Measurements from ENCODE around the gene UBE2G1.

The UBE2G1 gene

DNA sequence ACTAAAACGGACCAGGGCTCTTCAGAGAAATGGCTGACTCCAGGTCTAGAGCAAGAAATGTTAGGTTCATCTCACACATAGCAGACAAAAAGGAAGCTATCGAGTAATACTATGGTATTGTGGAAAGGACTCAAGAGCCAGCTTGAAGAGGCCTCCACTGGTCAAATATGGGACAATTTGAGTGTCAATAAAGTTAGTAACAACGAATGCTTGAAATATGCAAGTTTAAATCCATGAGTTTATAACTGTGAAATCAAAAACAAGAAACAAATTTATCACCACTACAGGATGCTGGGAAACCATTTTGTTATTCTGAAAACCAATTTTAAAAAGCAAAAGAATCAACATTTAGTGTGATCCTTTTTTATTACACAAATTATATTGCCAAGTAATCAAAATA, 52.3 kb downstream of the UBE2G1 start:
- no peaks in the 10 kb centered on the region for H3K27me3 ChIP-seq (ENCODE audit: control insufficient read depth, insufficient read depth, low read length)
- no peaks in the 10 kb centered on the region for H3K9me3 ChIP-seq (ENCODE audit: control insufficient read depth, low read depth, low read length)
- peaks cover 12% of the 10 kb centered on the region for H3K4me1 ChIP-seq (ENCODE audit: control insufficient read depth, low read depth, low read length)
- no peak overlapping the region for H3K4me3 ChIP-seq (ENCODE audit: low read length)
- no peaks in the 10 kb centered on the region for H3K36me3 ChIP-seq (ENCODE audit: control insufficient read depth, low read depth, low read length)
- H3K27ac ChIP-seq (ENCODE audit: low read length), result no peak overlapping the region
- no peak overlapping the region for H3K9ac ChIP-seq (ENCODE audit: low read length)

DNA sequence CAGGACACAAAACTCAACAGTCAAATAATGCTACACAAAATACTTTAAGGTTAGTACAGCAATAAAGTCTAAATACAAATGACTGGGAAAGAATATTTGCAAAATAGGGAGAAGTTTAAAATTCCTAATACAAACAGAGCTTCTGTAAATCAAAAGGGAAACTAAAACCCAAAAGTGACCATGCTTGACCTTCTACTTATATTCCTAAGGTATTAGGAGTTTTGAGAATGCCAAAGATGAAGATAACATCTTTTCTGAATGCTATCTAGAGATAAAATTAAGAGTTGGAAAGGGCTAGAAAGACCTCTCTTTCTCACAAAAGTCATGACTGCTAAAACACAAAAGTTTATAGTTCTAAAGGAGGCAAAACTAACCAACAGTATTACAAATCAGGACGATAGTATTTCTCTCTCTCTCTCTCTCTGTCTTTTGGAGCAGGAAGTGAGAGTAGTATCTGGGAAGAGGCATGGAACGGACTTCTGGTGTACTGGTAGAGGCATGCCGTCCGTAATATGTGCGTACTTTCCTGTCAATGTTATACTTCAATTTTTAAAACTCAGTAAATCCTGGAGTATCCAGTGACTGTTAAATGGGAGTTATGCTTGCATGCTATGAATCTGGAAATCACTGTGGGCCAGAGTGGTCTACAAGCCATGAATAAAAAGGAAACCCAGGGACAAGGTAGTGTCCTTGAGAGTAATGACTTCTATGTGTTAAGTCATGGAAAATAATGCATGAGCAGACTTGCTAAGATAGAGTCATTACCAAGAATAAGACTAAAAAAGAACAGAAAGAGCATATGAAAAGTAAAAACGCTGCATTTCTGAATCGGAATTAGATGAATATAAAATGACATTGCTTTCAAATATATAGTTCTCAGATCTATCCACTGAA, 53.0 kb downstream of the UBE2G1 start:
- Histone ChIP-seq H3K9ac (ENCODE audit: low read length) (no peak overlapping the region), H3K9me3 (ENCODE audit: control insufficient read depth, low read depth, low read length) (no peaks in the 10 kb centered on the region), H3K27me3 (ENCODE audit: control insufficient read depth, insufficient read depth, low read length) (no peaks in the 10 kb centered on the region), H3K36me3 (ENCODE audit: control insufficient read depth, low read depth, low read length) (no peaks in the 10 kb centered on the region), H3K4me1 (ENCODE audit: control insufficient read depth, low read depth, low read length) (peaks cover 14% of the 10 kb centered on the region), H3K4me3 (ENCODE audit: low read length) (no peak overlapping the region), H3K27ac (ENCODE audit: low read length) (no peak overlapping the region)

DNA sequence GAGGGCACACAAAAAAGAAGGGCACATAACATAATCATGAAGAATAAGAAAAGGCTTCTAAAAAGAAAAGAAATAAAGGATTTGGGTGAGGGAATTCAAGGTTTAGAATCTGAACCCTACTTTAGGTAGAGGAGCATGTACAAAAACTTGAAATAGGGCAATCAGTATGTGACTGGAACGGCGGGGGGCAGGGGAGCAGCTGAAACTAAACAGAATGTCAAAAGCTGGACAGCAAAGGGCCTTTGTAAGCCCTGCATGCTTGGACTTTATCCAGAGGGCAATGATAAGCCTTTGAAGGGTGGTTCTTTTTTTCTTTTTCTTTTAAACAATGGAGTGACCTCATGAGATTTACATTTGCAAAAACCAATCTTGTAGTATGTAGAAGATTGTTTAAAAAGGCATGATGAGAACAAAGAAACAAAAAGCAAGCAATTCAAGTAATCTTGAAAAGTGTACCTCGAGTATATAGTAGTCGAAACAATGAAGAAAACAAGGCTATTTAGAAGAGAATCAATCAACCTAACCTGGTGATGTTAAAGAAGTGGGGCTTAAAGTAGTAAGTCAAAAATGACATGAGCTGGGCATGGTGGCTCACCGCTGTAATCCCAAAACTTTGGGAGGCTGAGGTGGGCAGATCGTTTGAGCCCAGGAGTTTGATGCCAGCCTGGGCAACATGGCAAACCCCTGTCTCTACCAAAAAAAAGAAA, 56.0 kb downstream of the UBE2G1 start:
- no peak overlapping the region for H3K27ac ChIP-seq (ENCODE audit: low read length)
- H3K4me1 ChIP-seq (ENCODE audit: control insufficient read depth, low read depth, low read length), result peaks cover 24% of the 10 kb centered on the region
- H3K9me3 ChIP-seq (ENCODE audit: control insufficient read depth, low read depth, low read length), result no peaks in the 10 kb centered on the region
- H3K9ac ChIP-seq (ENCODE audit: low read length), result no peak overlapping the region
- peaks cover 5% of the 10 kb centered on the region for H3K36me3 ChIP-seq (ENCODE audit: control insufficient read depth, low read depth, low read length)
- no peaks in the 10 kb centered on the region for H3K27me3 ChIP-seq (ENCODE audit: control insufficient read depth, insufficient read depth, low read length)
- no peak overlapping the region for H3K4me3 ChIP-seq (ENCODE audit: low read length)

DNA sequence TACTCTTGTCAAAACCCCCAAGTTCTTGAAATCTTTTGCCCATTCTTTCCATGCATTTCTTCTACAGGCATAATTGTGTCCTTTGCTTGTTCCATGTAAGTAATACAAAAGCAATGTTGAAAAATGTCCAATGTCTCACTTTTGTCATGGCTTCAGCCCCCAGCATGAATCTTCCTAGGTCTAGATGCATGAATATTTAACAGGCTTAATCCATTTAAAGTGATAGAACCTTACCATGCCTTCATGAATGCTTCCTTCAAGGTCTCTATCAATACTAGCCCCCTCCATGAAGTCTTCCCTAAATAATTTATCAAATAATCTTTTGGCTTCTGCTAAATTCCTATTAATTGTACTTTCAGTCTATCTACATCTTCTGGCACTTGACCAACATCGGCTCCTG, 56.6 kb downstream of the UBE2G1 start:
- Histone ChIP-seq H3K27me3 (ENCODE audit: control insufficient read depth, insufficient read depth, low read length) (no peaks in the 10 kb centered on the region), H3K9ac (ENCODE audit: low read length) (no peak overlapping the region), H3K4me1 (ENCODE audit: control insufficient read depth, low read depth, low read length) (peaks cover 24% of the 10 kb centered on the region), H3K36me3 (ENCODE audit: control insufficient read depth, low read depth, low read length) (peaks cover 5% of the 10 kb centered on the region), H3K27ac (ENCODE audit: low read length) (no peak overlapping the region), H3K4me3 (ENCODE audit: low read length) (no peak overlapping the region), H3K9me3 (ENCODE audit: control insufficient read depth, low read depth, low read length) (no peaks in the 10 kb centered on the region)

DNA sequence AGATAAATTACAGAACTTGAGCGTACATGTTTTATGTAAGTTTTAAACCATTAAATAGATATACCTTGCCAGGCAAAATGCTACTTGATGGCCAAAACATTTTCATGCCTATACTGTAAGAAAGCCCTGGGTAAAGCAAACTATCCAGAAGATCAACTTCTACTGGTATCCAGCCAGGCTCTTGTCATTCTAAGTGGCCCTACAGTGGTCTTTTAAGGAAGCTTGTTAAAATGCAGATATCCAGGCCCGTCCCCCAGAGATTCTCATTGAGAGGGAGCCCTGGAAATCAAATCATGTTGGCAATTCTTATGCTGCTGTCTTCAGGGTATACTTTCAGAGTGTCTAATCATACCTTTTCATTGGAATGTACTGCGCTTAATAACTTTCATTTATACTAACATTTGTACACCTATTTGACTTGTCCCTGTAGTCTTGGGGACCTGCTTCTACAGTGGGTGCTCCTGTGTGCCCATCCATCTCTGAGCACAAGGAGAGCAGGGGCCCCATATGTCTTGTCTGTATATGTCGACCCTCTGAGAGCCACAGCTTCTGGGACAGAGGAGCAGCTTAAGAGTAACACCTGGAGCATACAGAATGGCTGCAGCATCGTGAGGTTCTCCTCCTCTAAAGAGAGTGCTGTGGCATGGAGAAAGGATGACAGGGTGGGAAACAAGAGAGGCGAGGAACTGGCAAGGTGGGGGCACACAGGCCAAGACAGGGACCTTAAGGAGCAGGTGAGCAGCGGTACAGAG, 59.1 kb downstream of the UBE2G1 start:
- no peaks in the 10 kb centered on the region for H3K27me3 ChIP-seq (ENCODE audit: control insufficient read depth, insufficient read depth, low read length)
- no peak overlapping the region for H3K27ac ChIP-seq (ENCODE audit: low read length)
- peaks cover 24% of the 10 kb centered on the region for H3K4me1 ChIP-seq (ENCODE audit: control insufficient read depth, low read depth, low read length)
- H3K9ac ChIP-seq (ENCODE audit: low read length), result peak overlapping the region; percentile 8
- H3K4me3 ChIP-seq (ENCODE audit: low read length), result peak overlapping the region; percentile 46
- H3K9me3 ChIP-seq (ENCODE audit: control insufficient read depth, low read depth, low read length), result no peaks in the 10 kb centered on the region
- peaks cover 17% of the 10 kb centered on the region for H3K36me3 ChIP-seq (ENCODE audit: control insufficient read depth, low read depth, low read length)

DNA sequence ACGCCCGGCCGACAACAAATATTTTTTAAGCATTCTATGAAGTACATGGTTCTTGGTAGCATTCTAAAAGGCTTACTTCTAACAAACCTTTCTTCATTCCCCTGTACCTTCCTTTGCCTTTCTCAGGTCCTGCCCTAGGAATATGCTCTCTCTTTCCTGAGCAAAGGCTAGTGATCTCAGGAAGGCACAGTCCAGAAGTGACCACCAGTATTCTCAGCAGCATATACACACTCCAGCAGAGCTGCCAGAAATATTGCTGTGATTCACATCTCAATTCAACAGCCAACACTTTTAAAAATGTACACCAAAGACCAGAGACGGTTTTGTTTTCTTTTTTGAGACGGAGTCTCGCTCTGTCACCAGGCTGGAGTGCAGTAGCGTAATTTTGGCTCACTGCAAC, 61.3 kb downstream of the UBE2G1 start:
- no peaks in the 10 kb centered on the region for H3K9me3 ChIP-seq (ENCODE audit: control insufficient read depth, low read depth, low read length)
- H3K9ac ChIP-seq (ENCODE audit: low read length), result no peak overlapping the region
- H3K36me3 ChIP-seq (ENCODE audit: control insufficient read depth, low read depth, low read length), result peaks cover 27% of the 10 kb centered on the region
- H3K4me1 ChIP-seq (ENCODE audit: control insufficient read depth, low read depth, low read length), result peaks cover 24% of the 10 kb centered on the region
- no peak overlapping the region for H3K27ac ChIP-seq (ENCODE audit: low read length)
- no peak overlapping the region for H3K4me3 ChIP-seq (ENCODE audit: low read length)
- no peaks in the 10 kb centered on the region for H3K27me3 ChIP-seq (ENCODE audit: control insufficient read depth, insufficient read depth, low read length)

DNA sequence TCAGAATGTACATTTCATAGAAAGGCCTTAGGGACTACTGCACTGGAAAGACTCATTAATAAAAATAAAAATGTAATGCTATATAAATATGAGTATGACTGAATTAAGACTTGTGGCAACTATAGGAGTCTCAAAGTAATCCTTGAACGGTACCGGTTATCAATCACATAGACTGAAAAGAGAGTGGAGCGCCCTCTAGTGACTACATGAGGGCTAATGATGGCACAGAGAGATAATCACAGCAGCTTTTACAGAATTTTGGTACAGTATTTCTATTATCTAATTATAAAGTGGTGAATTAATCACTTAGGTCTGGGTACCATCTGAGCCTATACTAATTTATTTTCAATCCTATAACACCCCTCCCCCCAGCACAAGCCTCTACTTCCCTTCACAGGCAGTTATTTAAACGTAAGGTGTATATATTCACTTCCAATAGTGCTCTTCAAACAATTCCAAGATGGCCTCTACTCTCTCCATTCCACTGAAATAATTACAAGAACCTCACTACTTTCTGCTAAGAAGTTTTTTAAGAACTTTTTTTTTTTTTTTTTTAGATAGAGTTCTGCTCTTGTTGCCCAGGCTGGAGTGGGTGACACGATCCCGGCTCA, 62.0 kb downstream of the UBE2G1 start:
- H3K27me3 ChIP-seq (ENCODE audit: control insufficient read depth, insufficient read depth, low read length), result no peaks in the 10 kb centered on the region
- no peak overlapping the region for H3K4me3 ChIP-seq (ENCODE audit: low read length)
- no peak overlapping the region for H3K9ac ChIP-seq (ENCODE audit: low read length)
- H3K36me3 ChIP-seq (ENCODE audit: control insufficient read depth, low read depth, low read length), result peaks cover 27% of the 10 kb centered on the region
- H3K4me1 ChIP-seq (ENCODE audit: control insufficient read depth, low read depth, low read length), result peaks cover 21% of the 10 kb centered on the region
- no peak overlapping the region for H3K27ac ChIP-seq (ENCODE audit: low read length)
- H3K9me3 ChIP-seq (ENCODE audit: control insufficient read depth, low read depth, low read length), result no peaks in the 10 kb centered on the region

DNA sequence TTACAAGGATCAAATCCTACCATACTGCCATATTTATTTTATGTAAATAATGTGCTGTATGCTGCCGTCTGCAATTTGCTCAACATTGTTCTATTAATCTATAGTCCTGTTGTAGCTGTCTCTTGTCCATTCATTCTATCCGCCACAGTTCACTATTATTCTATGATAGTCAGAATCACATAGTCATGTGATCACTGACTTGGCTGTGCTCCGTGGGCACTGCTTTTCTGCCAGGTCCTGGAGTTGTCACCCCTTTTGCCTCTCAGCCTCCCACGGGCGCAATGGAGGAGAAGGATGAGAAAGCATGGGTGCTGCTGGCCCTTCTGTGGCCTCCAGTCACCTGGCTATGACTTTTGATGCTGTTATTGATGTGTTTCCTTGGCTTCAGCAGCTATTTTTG, 65.4 kb downstream of the UBE2G1 start:
- H3K9me3 ChIP-seq (ENCODE audit: control insufficient read depth, low read depth, low read length), result no peaks in the 10 kb centered on the region
- H3K4me1 ChIP-seq (ENCODE audit: control insufficient read depth, low read depth, low read length), result no peaks in the 10 kb centered on the region
- no peaks in the 10 kb centered on the region for H3K27me3 ChIP-seq (ENCODE audit: control insufficient read depth, insufficient read depth, low read length)
- H3K4me3 ChIP-seq (ENCODE audit: low read length), result no peak overlapping the region
- no peak overlapping the region for H3K27ac ChIP-seq (ENCODE audit: low read length)
- H3K9ac ChIP-seq (ENCODE audit: low read length), result no peak overlapping the region
- peaks cover 35% of the 10 kb centered on the region for H3K36me3 ChIP-seq (ENCODE audit: control insufficient read depth, low read depth, low read length)

DNA sequence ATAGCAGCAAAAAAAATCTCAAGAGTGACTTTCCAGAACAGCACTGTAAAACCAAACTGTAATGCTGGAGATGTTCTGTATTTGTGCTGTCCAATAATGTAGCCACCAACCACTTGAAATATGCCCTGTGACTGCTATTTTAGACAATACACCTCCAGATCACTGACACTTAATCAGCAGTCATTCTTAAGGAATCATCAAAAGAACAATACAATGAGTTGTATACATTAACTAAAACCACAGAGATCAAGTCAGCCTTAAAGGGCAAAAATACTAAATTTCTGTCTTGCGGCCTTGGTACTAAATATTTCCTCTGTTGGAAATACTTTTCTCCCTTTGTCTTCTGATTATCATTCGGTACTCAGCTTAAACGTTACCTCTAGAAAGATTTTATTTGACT, 69.1 kb downstream of the UBE2G1 start:
- H3K27me3 ChIP-seq (ENCODE audit: control insufficient read depth, insufficient read depth, low read length), result no peaks in the 10 kb centered on the region
- no peak overlapping the region for H3K9ac ChIP-seq (ENCODE audit: low read length)
- H3K36me3 ChIP-seq (ENCODE audit: control insufficient read depth, low read depth, low read length), result peaks cover 39% of the 10 kb centered on the region
- no peaks in the 10 kb centered on the region for H3K9me3 ChIP-seq (ENCODE audit: control insufficient read depth, low read depth, low read length)
- H3K4me3 ChIP-seq (ENCODE audit: low read length), result no peak overlapping the region
- H3K27ac ChIP-seq (ENCODE audit: low read length), result no peak overlapping the region
- no peaks in the 10 kb centered on the region for H3K4me1 ChIP-seq (ENCODE audit: control insufficient read depth, low read depth, low read length)

DNA sequence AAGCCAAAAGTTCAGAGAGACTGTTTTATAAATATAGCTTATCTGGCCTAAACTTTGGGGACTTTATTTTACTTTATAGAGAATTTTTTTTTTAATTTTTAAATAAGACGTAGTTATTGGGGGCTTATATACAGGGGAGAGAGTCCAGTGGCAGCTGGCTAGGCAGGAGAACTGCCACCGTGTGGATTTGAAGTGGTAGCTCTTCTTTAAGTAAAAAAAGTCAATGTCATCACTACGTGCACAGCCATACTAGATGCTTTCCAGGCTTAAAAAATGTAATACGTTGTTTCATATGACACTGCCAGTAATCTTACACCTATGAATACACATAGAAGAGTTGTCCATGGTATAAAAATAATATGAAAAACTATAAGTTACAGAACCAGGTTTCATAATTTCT, 70.8 kb downstream of the UBE2G1 start:
- H3K4me3 ChIP-seq (ENCODE audit: low read length), result no peak overlapping the region
- H3K27me3 ChIP-seq (ENCODE audit: control insufficient read depth, insufficient read depth, low read length), result no peaks in the 10 kb centered on the region
- H3K4me1 ChIP-seq (ENCODE audit: control insufficient read depth, low read depth, low read length), result no peaks in the 10 kb centered on the region
- H3K9ac ChIP-seq (ENCODE audit: low read length), result no peak overlapping the region
- no peaks in the 10 kb centered on the region for H3K9me3 ChIP-seq (ENCODE audit: control insufficient read depth, low read depth, low read length)
- H3K27ac ChIP-seq (ENCODE audit: low read length), result no peak overlapping the region
- peaks cover 38% of the 10 kb centered on the region for H3K36me3 ChIP-seq (ENCODE audit: control insufficient read depth, low read depth, low read length)

DNA sequence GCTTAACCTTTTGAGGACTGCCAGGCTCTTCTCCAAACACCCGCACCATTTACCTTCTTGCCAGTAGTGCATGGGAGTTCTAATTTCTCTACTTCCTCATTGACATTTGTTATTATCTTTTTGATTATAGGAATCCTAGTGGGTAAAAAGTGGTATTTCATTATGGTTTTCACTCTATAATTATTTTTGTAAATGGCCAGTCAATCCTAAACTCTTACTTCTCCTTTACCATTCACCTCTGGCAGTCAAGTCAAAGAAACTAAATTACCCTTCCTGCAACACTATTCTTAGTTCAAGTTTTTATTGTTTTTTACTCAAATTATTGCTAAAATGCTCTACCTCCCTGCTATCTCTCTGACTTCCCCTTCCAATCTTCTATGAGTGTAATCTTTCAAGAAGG, 72.9 kb downstream of the UBE2G1 start:
- Histone ChIP-seq H3K9ac (ENCODE audit: low read length) (no peak overlapping the region), H3K36me3 (ENCODE audit: control insufficient read depth, low read depth, low read length) (peaks cover 54% of the 10 kb centered on the region), H3K9me3 (ENCODE audit: control insufficient read depth, low read depth, low read length) (no peaks in the 10 kb centered on the region), H3K27me3 (ENCODE audit: control insufficient read depth, insufficient read depth, low read length) (no peaks in the 10 kb centered on the region), H3K27ac (ENCODE audit: low read length) (no peak overlapping the region), H3K4me1 (ENCODE audit: control insufficient read depth, low read depth, low read length) (no peaks in the 10 kb centered on the region), H3K4me3 (ENCODE audit: low read length) (no peak overlapping the region)

All from iPS-18a (cell line).